BJ (cell line): Measurements from ENCODE around the gene UACA. TPM values are rescaled to one million over a fixed set of nuclear protein-coding genes. Genes with fewer than 3 reads are reported as not detected.
"Not testable (repeated sequence)": the region's sequence is repeated elsewhere in the genome, so short reads cannot be mapped to it uniquely, and the experiment has no call there.

ENCODE experiments used
- CTCF ChIA-PET: fragments of 350-600 bp; formaldehyde crosslinking; extraction: SDS; loops from one replicate; lab custom pipeline; 2021; ENCODE audit warnings: antibody characterized with exemption, inconsistent platforms; lab: Yijun Ruan, JAX
- POLR2A ChIA-PET: fragments of 300-600 bp; sonication (Branson Sonifier 250); formaldehyde crosslinking; extraction: SDS; loops from one replicate; lab custom pipeline; 2021; ENCODE audit warnings: antibody characterized with exemption; lab: Charles Lee
- DNase-seq: peaks from one replicate; pipeline ENCODE4 v3.0.0-alpha.2; 2011; ENCODE audit warnings: low read depth
- H3K27me3 ChIP-seq: 2 replicates; pipeline ENCODE4 v1.6.0; 2011; ENCODE audit warnings: low read length; ENCODE audit not compliant: control insufficient read depth, insufficient read depth
- H3K36me3 ChIP-seq: 2 replicates; pipeline ENCODE4 v1.5.1; 2011; ENCODE audit warnings: low read length; ENCODE audit not compliant: control insufficient read depth, insufficient read depth
- H3K4me3 ChIP-seq: 2 replicates; pipeline ENCODE4 v1.5.1; 2011; ENCODE audit warnings: low read depth, mild to moderate bottlenecking, control low read depth, low read length
- CTCF ChIP-seq: IDR thresholded peaks from 2 replicates; pipeline ENCODE4 v1.5.1; 2011; ENCODE audit warnings: low read depth, mild to moderate bottlenecking, control low read depth, inconsistent platforms, low read length, moderate library complexity; ENCODE audit not compliant: insufficient read depth
- polyA plus RNA-seq: library from polyadenylated mRNA; depleted of rRNA; stranded (reverse); fragments of >200 nt; gene quantifications from 2 replicates; pipeline ENCODE4 v1.2.3, GENCODE V29; 2011

UACA gene
- polyA plus RNA-seq, 1 experiment: 143 TPM

- CTCF ChIA-PET: interaction anchor here (0.9 to 1.8 kb wide), 3 partner anchors 8 to 15 kb away, joined by 3 to 6 read pairs (median 4); no protein-coding TSS in a partner anchor
Observed at GRCh38 chr15:70665599-70665998, 97.8 kb downstream of the UACA start.

GRCh38 chr15:70664494-70664893 lies 98.9 kb downstream of the UACA start:
- POLR2A ChIA-PET: no interaction called here
- DNase-seq: no peak
- H3K36me3 ChIP-seq: peaks cover 7% of the 10 kb centered on the region; the same call in 1 of the 2 replicates
- CTCF ChIA-PET: interaction anchor here (0.6 to 1.4 kb wide), 4 partner anchors 7 to 253 kb away, joined by 3 to 5 read pairs (median 4); no protein-coding TSS in a partner anchor
- no peak for TF ChIP-seq CTCF
- no peaks in the 10 kb centered on the region for H3K27me3 ChIP-seq
- H3K4me3 ChIP-seq: no peak overlapping the region

More at GRCh38 chr15:70665599-70665998, 97.8 kb downstream of the UACA start:
- Histone ChIP-seq H3K27me3 (no peaks in the 10 kb centered on the region), H3K36me3 (peaks cover 7% of the 10 kb centered on the region; the same call in 1 of the 2 replicates), H3K4me3 (no peak overlapping the region)
- TF ChIP-seq CTCF: no peak
- POLR2A ChIA-PET: interaction anchor here (0.7 kb wide), 1 partner anchor 160 kb away, joined by 4 read pairs; no protein-coding TSS in a partner anchor
- DNase-seq: no peak

- DNase-seq, H3K27me3 ChIP-seq, H3K4me3 ChIP-seq, POLR2A ChIA-PET, H3K36me3 ChIP-seq, CTCF ChIA-PET: not testable (repeated sequence)
Observed at GRCh38 chr15:70663069-70663468, 100.3 kb downstream of the UACA start.

- DNase-seq: no peak
- CTCF ChIA-PET: no interaction called here
- TF ChIP-seq CTCF: no peak
- Histone ChIP-seq H3K27me3 (no peaks in the 10 kb centered on the region), H3K4me3 (no peak overlapping the region), H3K36me3 (peaks cover 10% of the 10 kb centered on the region)
- POLR2A ChIA-PET: no interaction called here
Observed at GRCh38 chr15:70659662-70660061, 103.7 kb downstream of the UACA start.

- Histone ChIP-seq H3K4me3 (no peak overlapping the region), H3K27me3 (no peaks in the 10 kb centered on the region), H3K36me3 (peaks cover 12% of the 10 kb centered on the region)
- POLR2A ChIA-PET: no interaction called here
- CTCF ChIA-PET: no interaction called here
- no peak for DNase-seq
- no peak for TF ChIP-seq CTCF
Observed at GRCh38 chr15:70658641-70659040, 104.7 kb downstream of the UACA start.

- POLR2A ChIA-PET: no interaction called here
- no peak for TF ChIP-seq CTCF
- no peaks in the 10 kb centered on the region for H3K27me3 ChIP-seq
- no peak overlapping the region for H3K4me3 ChIP-seq
- no peak for DNase-seq
- H3K36me3 ChIP-seq: peaks cover 9% of the 10 kb centered on the region
- CTCF ChIA-PET: interaction anchor here (1.5 kb wide), 1 partner anchor 14 kb away, joined by 3 read pairs; no protein-coding TSS in a partner anchor
Observed at GRCh38 chr15:70653426-70653825, 109.9 kb downstream of the UACA start.
